ENCODE data around the gene FAM83B. TPM values are rescaled to one million over a fixed set of nuclear protein-coding genes. Genes with fewer than 3 reads are reported as not detected.

Gene FAM83B
- total RNA-seq, 1 experiment from 2014 or later = 15.6 TPM

GRCh38 chr6:54830216-54830615, 16.4 kb upstream of the FAM83B start:
- DNase-seq = no peak
- H3K4me3 ChIP-seq = no peak overlapping the region
- no peaks in the 10 kb centered on the region for H3K79me2 ChIP-seq (ENCODE audit: low read depth)
- no peaks in the 10 kb centered on the region for H3K36me3 ChIP-seq (ENCODE audit: low read depth)
- no peaks in the 10 kb centered on the region for H3K4me1 ChIP-seq (replicated peaks; ENCODE audit: insufficient read depth)
- POLR2A ChIA-PET (ENCODE audit: unreplicated experiment) = no interaction called here
- no peak overlapping the region for H3K27ac ChIP-seq
- H3F3A ChIP-seq (ENCODE audit: insufficient read depth, low read depth) = no peaks in the 10 kb centered on the region
- no TSS peak for BruUV-seq (replicated peaks)
- no peaks in the 10 kb centered on the region for H4K20me1 ChIP-seq (ENCODE audit: insufficient read depth)
- TF ChIP-seq EZH2 (IDR thresholded peaks at IDR 0.05; ENCODE audit: low read depth) (no peak), CTCF (conservative IDR thresholded peaks at IDR 0.05) (no peak)
- intact Hi-C loops (cut with micrococcal nuclease; ENCODE audit: unreplicated experiment) = no loop called here
- H3K9me3 ChIP-seq (ENCODE audit: insufficient read depth, low read depth) = no peaks in the 10 kb centered on the region
- no peak overlapping the region for H3K4me2 ChIP-seq
- H3K9me2 ChIP-seq (ENCODE audit: insufficient read depth) = no peaks in the 10 kb centered on the region; the same call in 1 of the 2 replicates
- H2AFZ ChIP-seq = no peak overlapping the region; the same call in 1 of the 2 replicates
- H3K27me3 ChIP-seq (ENCODE audit: insufficient read depth, low read depth) = no peaks in the 10 kb centered on the region
- CTCF ChIA-PET = no interaction called here

GRCh38 chr6:54835176-54835575, 11.4 kb upstream of the FAM83B start:
- intact Hi-C loops (cut with micrococcal nuclease; ENCODE audit: unreplicated experiment) = no loop called here
- no peak for TF ChIP-seq CTCF (conservative IDR thresholded peaks at IDR 0.05)
- no peak for TF ChIP-seq EZH2 (IDR thresholded peaks at IDR 0.05; ENCODE audit: low read depth)
- CTCF ChIA-PET = no interaction called here
- H3K79me2 ChIP-seq (ENCODE audit: low read depth) = no peaks in the 10 kb centered on the region
- no peaks in the 10 kb centered on the region for H4K20me1 ChIP-seq (ENCODE audit: insufficient read depth)
- POLR2A ChIA-PET (ENCODE audit: unreplicated experiment) = interaction anchor here (0.6 kb wide), 1 partner anchor 126 kb away, joined by 3 read pairs; no protein-coding TSS in a partner anchor
- no peaks in the 10 kb centered on the region for H3F3A ChIP-seq (ENCODE audit: insufficient read depth, low read depth)
- no peak overlapping the region for H3K4me3 ChIP-seq
- no peak overlapping the region for H3K27ac ChIP-seq
- no peak for DNase-seq
- no peaks in the 10 kb centered on the region for H3K27me3 ChIP-seq (ENCODE audit: insufficient read depth, low read depth)
- no peaks in the 10 kb centered on the region; the same call in 1 of the 2 replicates for H3K9me3 ChIP-seq (ENCODE audit: insufficient read depth, low read depth)
- H2AFZ ChIP-seq = no peak overlapping the region
- H3K36me3 ChIP-seq (ENCODE audit: low read depth) = no peaks in the 10 kb centered on the region
- H3K4me2 ChIP-seq = no peak overlapping the region
- H3K4me1 ChIP-seq (replicated peaks; ENCODE audit: insufficient read depth) = no peaks in the 10 kb centered on the region
- BruUV-seq (replicated peaks) = no TSS peak
- no peaks in the 10 kb centered on the region for H3K9me2 ChIP-seq (ENCODE audit: insufficient read depth)

GRCh38 chr6:54846857-54847674, 495 bp downstream of the FAM83B start:
- Histone ChIP-seq H3K9me3 (ENCODE audit: insufficient read depth, low read depth) (no peaks in the 10 kb centered on the region), H3K4me3 (peak overlapping the region; percentile 73), H3K27me3 (ENCODE audit: insufficient read depth, low read depth) (no peaks in the 10 kb centered on the region), H3K9me2 (ENCODE audit: insufficient read depth) (no peaks in the 10 kb centered on the region), H3K36me3 (ENCODE audit: low read depth) (no peaks in the 10 kb centered on the region), H3K79me2 (ENCODE audit: low read depth) (peaks cover 34% of the 10 kb centered on the region), H2AFZ (peak overlapping the region; percentile 97), H4K20me1 (ENCODE audit: insufficient read depth) (no peaks in the 10 kb centered on the region), H3K4me1 (replicated peaks; ENCODE audit: insufficient read depth) (peaks cover 40% of the 10 kb centered on the region), H3K4me2 (peak overlapping the region; percentile 99), H3K27ac (peak overlapping the region; percentile 93), H3F3A (ENCODE audit: insufficient read depth, low read depth) (peaks cover 25% of the 10 kb centered on the region)
- intact Hi-C loops (cut with micrococcal nuclease; ENCODE audit: unreplicated experiment) = loop anchor here (1.0 to 10.0 kb wide), 5 partner anchors 27 to 208 kb away; no protein-coding TSS in a partner anchor
- TF ChIP-seq EZH2 (IDR thresholded peaks at IDR 0.05; ENCODE audit: low read depth) (no peak), CTCF (conservative IDR thresholded peaks at IDR 0.05) (no peak)
- ChIA-PET CTCF (interaction anchor here (0.7 kb wide), 1 partner anchor 227 kb away, joined by 3 read pairs; no protein-coding TSS in a partner anchor), POLR2A (ENCODE audit: unreplicated experiment) (interaction anchor here (0.6 kb wide), 1 partner anchor 44 kb away, joined by 3 read pairs; no protein-coding TSS in a partner anchor)
- BruUV-seq (replicated peaks) = no TSS peak
- peak; percentile 26 to 38 for DNase-seq
